Muscle layer of colon (tissue), 2 donors: ENCODE results near the gene JPH2.

Experiments used
- H3K27ac ChIP-seq: one replicate; pipeline ENCODE4 v1.7.0; 2013; ENCODE audit warnings: low read depth, mild to moderate bottlenecking, low read length, moderate library complexity
- H3K27me3 ChIP-seq, 2 donors: one replicate each; pipeline ENCODE4 v1.7.0; 2013; ENCODE audit warnings: low read length in 2 of 2, mild to moderate bottlenecking in 2 of 2; ENCODE audit not compliant: insufficient read depth in 2 of 2, control insufficient read depth in 1 of 2
- H3K36me3 ChIP-seq: one replicate; pipeline ENCODE4 v1.7.0; 2013; ENCODE audit warnings: mild to moderate bottlenecking, low read length; ENCODE audit not compliant: insufficient read depth
- H3K4me1 ChIP-seq: one replicate; pipeline ENCODE4 v1.7.0; 2013; ENCODE audit warnings: mild to moderate bottlenecking, low read length; ENCODE audit not compliant: insufficient read depth
- H3K4me3 ChIP-seq, 2 donors: one replicate each; pipeline ENCODE4 v1.7.0; 2013; ENCODE audit warnings: low read length in 2 of 2, low read depth in 1 of 2, mild to moderate bottlenecking in 1 of 2, moderate library complexity in 1 of 2
- H3K9ac ChIP-seq: one replicate; pipeline ENCODE4 v1.7.0; 2013; ENCODE audit warnings: low read length
- H3K9me3 ChIP-seq: one replicate; pipeline ENCODE4 v1.7.0; 2013; ENCODE audit warnings: mild to moderate bottlenecking, low read length
- donor health status: abdominal sarcoma.
- donor health status: Adenocarcinoma of cecum.

Gene JPH2

DNA sequence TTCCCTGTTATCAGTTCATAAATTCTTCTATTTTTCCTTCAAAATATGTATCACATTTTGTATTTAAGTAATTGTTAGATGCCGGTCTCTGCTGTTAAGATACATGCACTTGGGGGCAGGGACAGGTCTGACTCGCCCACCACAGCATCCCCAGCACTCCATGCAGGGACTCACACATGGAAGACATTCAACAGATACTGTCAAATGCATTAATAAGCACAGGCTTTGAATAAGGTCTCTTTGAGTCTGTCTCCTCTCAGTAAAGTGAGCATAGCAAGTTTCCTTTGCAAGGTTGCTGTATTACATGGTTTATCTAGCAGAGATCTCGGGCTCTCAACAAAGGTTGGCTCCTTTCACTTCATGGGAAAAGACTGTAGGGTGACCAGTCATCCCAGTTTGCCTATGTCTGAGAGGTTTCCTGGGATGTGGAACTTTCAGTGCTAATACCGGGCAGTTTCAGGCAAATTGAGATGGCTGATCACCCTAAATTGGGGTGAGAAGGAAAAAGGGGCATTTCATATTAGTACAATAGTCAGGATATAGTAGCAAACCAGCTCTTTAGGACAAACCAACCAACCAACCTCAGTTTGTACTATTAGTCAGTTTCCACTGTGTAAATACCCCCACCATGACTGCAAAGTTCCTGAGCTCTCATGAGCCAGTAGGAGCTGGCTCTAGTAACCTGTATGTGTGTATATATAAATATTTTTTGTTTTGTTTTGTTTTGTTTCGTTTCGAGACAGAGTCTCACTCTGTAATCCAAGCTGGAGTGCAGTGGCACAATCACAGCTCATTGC, 15.0 kb downstream of the JPH2 start:
- H3K27ac ChIP-seq: peak overlapping the region; percentile 70
- no peak overlapping the region for H3K9ac ChIP-seq
- peaks cover 65% of the 10 kb centered on the region for H3K4me1 ChIP-seq
- H3K9me3 ChIP-seq: no peaks in the 10 kb centered on the region
- H3K27me3 ChIP-seq: no peaks in the 10 kb centered on the region
- peaks cover 15% of the 10 kb centered on the region for H3K36me3 ChIP-seq
- no peak overlapping the region for H3K4me3 ChIP-seq

DNA sequence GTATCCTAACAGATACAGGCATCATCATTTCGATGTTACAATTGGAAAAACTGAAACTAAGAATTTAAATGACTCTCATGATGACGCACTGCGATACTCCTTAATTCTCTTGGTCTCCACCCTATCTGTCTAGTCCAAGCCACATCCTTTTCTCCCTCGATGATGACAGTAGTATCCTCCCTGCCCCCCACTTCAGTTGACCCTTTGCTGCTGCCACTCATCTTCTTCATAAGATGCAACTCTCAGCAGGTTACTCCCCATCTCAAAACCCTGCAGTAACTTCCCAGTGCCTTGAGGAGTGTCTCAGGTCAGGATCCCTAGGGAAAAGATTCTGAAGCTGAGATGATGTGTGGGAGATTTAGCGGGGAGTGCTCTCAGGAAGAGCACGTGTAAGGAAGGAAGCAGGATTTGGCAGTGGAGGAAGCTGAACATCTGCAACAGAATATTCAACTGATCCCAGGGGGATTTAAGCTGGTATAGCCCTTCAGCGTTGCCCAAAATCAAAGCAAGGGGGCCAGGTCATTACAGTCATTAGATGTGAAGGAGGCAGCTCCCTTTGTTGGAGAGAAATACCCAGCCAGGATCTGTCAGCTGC, 16.1 kb downstream of the JPH2 start:
- no peaks in the 10 kb centered on the region for H3K9me3 ChIP-seq
- peaks cover 9% of the 10 kb centered on the region for H3K36me3 ChIP-seq
- peaks cover 65% of the 10 kb centered on the region for H3K4me1 ChIP-seq
- peak overlapping the region; percentile 57 for H3K27ac ChIP-seq
- H3K4me3 ChIP-seq: no peak overlapping the region
- no peaks in the 10 kb centered on the region for H3K27me3 ChIP-seq
- H3K9ac ChIP-seq: no peak overlapping the region

DNA sequence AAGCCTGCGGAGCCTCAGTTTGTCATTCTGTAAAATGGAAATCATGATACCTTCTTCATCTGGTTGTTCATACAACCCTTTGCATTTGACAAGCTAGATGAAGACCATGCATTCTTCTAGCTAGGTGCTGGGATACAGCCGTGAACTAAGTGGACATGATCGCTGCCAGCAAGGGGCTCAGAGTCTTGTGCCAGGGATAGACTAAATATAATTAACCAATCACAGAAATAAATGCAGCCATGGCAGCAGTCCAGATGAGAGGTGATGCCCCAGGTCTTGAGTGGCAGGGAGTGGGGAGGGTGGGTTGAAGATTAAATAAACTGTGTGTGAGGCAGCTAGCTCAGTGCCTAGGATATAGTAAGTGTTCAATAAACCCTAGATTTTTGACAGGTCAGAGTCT, 19.3 kb downstream of the JPH2 start:
- peaks cover 7% of the 10 kb centered on the region for H3K36me3 ChIP-seq
- no peaks in the 10 kb centered on the region for H3K27me3 ChIP-seq
- peak overlapping the region; percentile 86 for H3K27ac ChIP-seq
- H3K9me3 ChIP-seq: no peaks in the 10 kb centered on the region
- H3K4me1 ChIP-seq: peaks cover 62% of the 10 kb centered on the region
- H3K4me3 ChIP-seq: peak overlapping the region in 1 of 2 donors; percentile 0
- no peak overlapping the region for H3K9ac ChIP-seq

DNA sequence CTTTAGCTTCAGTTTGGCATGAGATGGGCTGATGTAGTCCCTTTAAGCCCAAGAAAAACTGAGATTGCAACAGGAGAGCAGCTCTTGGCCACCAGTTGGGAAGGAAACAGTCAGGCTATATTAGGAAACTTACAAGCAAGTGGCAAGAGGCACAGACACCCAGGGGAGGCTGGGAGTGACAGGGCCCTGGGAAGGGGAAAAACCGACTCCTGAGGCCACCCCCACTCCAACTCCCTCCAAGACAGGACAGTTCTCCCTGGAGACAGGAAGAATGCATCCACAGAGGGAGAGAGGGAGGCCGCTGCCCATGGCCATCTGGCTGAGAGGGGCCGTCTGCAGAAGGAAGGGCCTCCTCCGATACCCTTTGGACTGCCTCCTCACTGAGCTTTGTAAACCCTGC, 20.5 kb downstream of the JPH2 start:
- no peak overlapping the region for H3K4me3 ChIP-seq

DNA sequence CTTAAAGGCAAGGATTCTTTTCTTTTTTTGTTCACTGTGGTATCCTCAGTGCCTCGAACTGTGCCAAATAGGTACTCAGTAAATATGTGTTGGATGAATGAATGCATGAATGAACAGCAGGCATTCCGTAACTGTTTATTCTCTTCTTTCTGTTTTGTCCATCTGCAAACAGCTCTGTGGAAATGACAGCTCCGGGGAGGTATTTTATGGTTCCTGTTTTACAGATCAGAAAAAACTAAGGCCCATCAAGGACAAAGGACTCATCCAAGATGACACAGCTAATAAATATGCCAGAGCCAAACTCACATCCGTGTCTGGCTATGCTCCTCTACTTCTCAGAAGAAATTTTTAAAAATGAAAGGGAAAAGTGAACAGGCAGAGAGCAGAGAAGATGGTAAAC, 21.0 kb downstream of the JPH2 start:
- no peaks in the 10 kb centered on the region for H3K9me3 ChIP-seq
- H3K36me3 ChIP-seq: peaks cover 7% of the 10 kb centered on the region
- no peaks in the 10 kb centered on the region for H3K27me3 ChIP-seq
- H3K27ac ChIP-seq: peak overlapping the region; percentile 86
- no peak overlapping the region for H3K4me3 ChIP-seq
- H3K4me1 ChIP-seq: peaks cover 46% of the 10 kb centered on the region
- H3K9ac ChIP-seq: no peak overlapping the region

More for the DNA sequence above, 20.5 kb downstream of the JPH2 start:
- Histone ChIP-seq H3K4me1 (peaks cover 50% of the 10 kb centered on the region), H3K36me3 (peaks cover 7% of the 10 kb centered on the region), H3K9ac (peak overlapping the region; percentile 4), H3K9me3 (no peaks in the 10 kb centered on the region), H3K27ac (peak overlapping the region; percentile 86), H3K27me3 (no peaks in the 10 kb centered on the region)

DNA sequence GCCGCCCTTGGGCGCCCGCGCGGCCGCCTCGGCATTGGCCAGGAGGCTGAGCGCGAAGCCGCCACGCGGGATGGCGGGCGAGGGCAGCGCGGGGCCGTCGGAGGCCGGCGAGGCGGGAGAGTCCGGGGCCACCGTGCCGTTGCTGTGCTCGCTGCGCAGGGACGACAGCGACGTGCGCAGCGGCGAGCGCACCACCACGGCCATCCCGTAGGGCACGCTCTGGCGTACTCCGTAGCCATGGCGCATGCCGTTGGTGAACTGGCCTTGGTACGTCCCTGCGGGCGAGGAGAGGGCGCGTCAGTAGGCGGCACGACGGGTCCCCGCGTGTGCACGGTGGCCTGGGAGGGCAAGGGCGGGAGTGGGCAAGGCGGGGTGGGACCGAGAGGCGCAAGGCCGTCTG, 26.9 kb downstream of the JPH2 start:
- no peak overlapping the region for H3K27ac ChIP-seq
- H3K4me1 ChIP-seq: peaks cover 16% of the 10 kb centered on the region
- H3K27me3 ChIP-seq: no peaks in the 10 kb centered on the region

DNA sequence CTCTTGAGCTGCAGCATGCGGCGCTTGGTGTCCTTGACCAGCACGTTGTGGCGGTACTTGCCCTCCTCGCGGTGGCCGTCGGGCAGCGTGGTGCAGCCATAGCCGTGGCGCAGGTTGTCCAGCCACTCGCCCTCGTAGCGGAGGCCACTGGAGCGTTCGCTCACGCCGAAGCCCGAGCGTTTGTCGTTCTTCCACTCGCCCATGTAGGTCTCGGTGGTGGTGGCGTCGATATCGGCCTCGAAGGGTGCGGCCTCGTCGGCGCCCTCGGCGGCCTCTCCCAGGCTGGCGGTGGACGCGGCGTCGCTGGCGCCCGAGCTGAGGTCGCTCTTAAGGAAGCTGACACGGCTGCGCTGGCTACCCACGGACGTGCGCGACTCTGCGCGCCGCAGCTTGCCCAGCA, 27.3 kb downstream of the JPH2 start:
- Histone ChIP-seq H3K9ac (no peak overlapping the region), H3K4me3 (no peak overlapping the region), H3K9me3 (no peaks in the 10 kb centered on the region), H3K27ac (peak overlapping the region; percentile 23), H3K36me3 (peaks cover 17% of the 10 kb centered on the region), H3K27me3 (no peaks in the 10 kb centered on the region), H3K4me1 (peaks cover 21% of the 10 kb centered on the region)

More for the DNA sequence above, 26.9 kb downstream of the JPH2 start:
- Histone ChIP-seq H3K36me3 (peaks cover 17% of the 10 kb centered on the region), H3K4me3 (no peak overlapping the region), H3K9ac (no peak overlapping the region), H3K9me3 (no peaks in the 10 kb centered on the region)

DNA sequence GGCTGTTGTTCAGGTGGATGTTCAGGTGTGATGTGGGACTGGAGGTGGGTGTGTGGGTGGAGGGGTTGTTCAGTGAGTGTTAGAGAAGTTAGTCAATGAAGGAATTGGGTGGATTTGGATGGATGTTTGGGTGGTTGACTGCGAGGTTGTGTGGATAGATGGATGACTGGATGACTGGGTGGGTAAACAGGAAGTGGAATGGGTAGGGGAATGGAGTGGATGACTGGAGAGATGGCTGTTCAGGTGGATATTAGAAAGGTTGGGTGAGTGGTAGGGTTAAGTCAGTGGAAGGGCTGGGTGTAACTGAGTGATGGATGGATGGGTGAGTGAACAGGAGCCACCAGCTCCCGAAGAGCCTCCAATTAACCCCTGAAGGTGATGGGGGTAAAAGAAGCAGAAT, 27.9 kb downstream of the JPH2 start:
- Histone ChIP-seq H3K27ac (no peak overlapping the region), H3K4me3 (no peak overlapping the region), H3K9ac (no peak overlapping the region), H3K9me3 (no peaks in the 10 kb centered on the region), H3K36me3 (peaks cover 17% of the 10 kb centered on the region), H3K27me3 (no peaks in the 10 kb centered on the region), H3K4me1 (peaks cover 25% of the 10 kb centered on the region)

DNA sequence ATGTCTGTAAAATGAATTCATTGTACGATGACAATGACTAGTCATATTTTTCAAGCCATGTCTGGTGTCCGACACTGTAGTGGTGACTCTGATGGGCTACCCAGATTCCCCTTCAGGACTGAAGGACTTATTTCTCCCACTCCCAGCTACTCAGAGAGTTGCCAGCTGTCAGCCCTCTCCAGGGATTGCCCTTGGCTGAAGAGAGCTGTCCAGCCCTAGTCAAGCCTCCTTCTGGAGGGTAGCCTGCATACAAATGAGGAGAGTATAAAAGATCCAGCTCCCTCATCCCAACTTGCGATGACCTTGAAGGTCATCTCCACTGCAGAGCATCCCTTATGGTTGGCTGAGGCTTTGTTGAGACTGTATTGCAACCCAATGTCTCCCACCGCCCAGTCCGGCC, 29.9 kb downstream of the JPH2 start:
- no peaks in the 10 kb centered on the region for H3K9me3 ChIP-seq
- H3K4me3 ChIP-seq: no peak overlapping the region
- H3K9ac ChIP-seq: no peak overlapping the region
- no peaks in the 10 kb centered on the region for H3K27me3 ChIP-seq
- H3K27ac ChIP-seq: peak overlapping the region; percentile 60
- peaks cover 46% of the 10 kb centered on the region for H3K4me1 ChIP-seq
- H3K36me3 ChIP-seq: peaks cover 27% of the 10 kb centered on the region

DNA sequence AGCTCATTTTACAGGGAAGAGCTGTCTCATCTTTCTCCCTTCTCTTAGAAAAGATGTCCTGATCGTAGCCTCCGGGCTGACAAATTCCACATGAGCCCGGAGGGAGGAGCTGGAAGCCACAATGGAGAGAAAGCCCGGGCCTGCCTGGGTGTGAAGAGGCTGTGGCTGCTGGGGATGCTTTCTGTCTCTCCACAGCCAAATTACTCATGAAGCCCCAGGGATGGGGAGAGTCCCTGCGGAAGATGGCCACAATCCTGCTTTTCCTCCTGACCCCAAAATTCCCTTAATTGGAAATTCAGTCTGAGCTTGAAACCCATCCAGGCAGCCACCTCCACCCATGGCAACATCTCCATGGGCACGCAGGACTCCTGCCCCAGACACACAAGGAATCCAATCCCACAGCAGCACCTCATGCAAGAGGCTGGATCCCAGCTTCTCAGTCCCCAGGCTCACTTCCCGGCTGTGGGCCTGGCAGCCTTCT, 32.4 kb downstream of the JPH2 start:
- Histone ChIP-seq H3K36me3 (peaks cover 27% of the 10 kb centered on the region), H3K27ac (peak overlapping the region; percentile 87), H3K9ac (no peak overlapping the region), H3K27me3 (no peaks in the 10 kb centered on the region), H3K4me1 (peaks cover 58% of the 10 kb centered on the region), H3K4me3 (no peak overlapping the region), H3K9me3 (no peaks in the 10 kb centered on the region)

DNA sequence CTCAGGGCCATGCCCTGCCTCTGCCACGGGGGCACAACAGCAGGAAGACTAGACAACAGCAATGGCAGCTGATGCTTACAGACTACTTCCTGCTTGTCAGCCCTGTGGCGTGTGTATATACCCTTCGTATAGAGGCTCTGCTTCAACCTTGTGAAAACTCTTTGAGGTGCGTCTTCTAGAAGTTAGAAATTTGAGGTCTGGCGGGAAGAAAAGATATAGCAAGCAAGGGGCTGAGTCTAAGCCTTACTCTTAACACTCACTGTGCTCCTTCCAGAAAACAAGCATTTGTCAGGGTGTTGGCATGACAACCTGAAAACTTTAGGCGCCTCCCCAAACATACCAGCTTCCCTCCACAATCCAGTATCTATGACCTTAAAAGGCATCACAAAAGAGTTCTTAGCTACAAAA, 33.3 kb downstream of the JPH2 start:
- Histone ChIP-seq H3K27ac (peak overlapping the region; percentile 87), H3K9ac (peak overlapping the region; percentile 55), H3K36me3 (peaks cover 24% of the 10 kb centered on the region), H3K4me1 (peaks cover 64% of the 10 kb centered on the region), H3K9me3 (no peaks in the 10 kb centered on the region), H3K4me3 (no peak overlapping the region), H3K27me3 (no peaks in the 10 kb centered on the region)
